Neural progenitor cell (in vitro differentiated cells): ENCODE data around the gene TNFSF18.

ENCODE experiments used
- EZH2 ChIP-seq: fragments of 200-600 bp; sonication (generic); IDR thresholded peaks from 2 replicates; pipeline ENCODE4 v1.6.1; 2017; ENCODE audit warnings: antibody characterized with exemption, mild to moderate bottlenecking, moderate library complexity
- EZH2phosphoT487 ChIP-seq: fragments of 200-600 bp; sonication (generic); IDR thresholded peaks from 2 replicates; pipeline ENCODE4 v1.6.1; 2017; ENCODE audit warnings: antibody characterized with exemption
- TF ChIP-seq, protein P1 (sequence below): fragments of 200-600 bp; sonication (generic); IDR thresholded peaks from 2 replicates; pipeline ENCODE4 v1.5.1; 2017; ENCODE audit warnings: antibody characterized with exemption, mild to moderate bottlenecking

DNA sequence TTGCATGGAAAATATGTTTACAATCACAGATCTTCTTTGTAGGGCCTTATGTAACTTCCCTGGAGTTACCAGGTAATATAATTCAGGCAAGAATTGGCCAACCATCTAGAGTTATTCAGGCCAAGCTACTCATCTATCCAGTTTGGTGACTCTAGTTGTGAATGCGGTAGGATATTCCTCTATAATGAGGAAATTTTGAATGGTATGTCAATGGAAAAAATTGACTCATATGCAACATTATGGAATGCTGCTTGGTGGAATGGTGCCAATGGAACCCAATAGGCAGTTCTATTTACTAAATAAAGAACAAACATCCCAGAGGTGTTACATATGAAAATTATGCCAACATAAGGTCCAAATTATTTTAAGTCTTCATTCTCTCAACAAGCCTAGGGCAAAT, 5.6 kb upstream of the TNFSF18 start:
- TF ChIP-seq, protein P1, sequence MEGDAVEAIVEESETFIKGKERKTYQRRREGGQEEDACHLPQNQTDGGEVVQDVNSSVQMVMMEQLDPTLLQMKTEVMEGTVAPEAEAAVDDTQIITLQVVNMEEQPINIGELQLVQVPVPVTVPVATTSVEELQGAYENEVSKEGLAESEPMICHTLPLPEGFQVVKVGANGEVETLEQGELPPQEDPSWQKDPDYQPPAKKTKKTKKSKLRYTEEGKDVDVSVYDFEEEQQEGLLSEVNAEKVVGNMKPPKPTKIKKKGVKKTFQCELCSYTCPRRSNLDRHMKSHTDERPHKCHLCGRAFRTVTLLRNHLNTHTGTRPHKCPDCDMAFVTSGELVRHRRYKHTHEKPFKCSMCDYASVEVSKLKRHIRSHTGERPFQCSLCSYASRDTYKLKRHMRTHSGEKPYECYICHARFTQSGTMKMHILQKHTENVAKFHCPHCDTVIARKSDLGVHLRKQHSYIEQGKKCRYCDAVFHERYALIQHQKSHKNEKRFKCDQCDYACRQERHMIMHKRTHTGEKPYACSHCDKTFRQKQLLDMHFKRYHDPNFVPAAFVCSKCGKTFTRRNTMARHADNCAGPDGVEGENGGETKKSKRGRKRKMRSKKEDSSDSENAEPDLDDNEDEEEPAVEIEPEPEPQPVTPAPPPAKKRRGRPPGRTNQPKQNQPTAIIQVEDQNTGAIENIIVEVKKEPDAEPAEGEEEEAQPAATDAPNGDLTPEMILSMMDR, result no peak
- no peak for TF ChIP-seq EZH2
- TF ChIP-seq EZH2phosphoT487, result no peak
